Activated naive CD4-positive, alpha-beta T cell (primary cell): ENCODE measurements around the gene PEPD.

Experiments used
- DNase-seq, 4 experiments: peaks; one replicate each; lab custom pipeline; 2025; lab: John Stamatoyannopoulos, UW

Gene PEPD

DNA sequence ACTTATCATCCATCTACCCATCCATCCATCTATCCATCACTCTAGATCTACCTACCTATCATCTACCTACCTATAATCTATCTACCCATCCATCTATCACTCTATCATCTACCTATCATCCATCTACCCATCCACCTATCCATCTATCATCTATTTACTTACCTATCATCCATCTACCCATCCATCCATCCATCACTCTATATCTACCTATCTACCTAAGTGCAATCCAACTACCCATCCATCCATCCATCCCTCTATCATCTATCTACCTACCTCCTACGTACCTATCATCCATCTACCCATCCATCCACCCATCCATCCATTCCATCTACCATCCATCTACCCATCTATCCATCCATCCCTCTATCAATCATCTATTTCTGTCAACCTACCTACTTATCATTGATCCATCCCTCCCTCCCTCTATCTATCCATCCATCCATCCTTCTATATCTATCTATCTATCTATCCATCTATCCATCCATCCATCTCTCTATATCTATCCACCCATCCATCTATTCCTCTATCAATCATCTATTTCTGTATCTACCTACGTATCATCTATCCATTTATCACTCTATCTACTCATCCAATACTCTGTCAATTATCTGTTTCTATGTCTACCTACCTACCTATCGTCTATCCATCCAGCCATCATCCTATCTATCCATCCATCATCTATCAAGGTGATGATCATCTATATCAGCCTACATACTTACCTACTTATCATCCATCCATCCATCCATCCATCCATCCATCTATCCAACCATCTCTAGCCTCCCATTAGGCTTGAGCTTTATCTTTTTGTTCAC lies 99.0 kb downstream of the PEPD start:
- DNase-seq: no peak

DNA sequence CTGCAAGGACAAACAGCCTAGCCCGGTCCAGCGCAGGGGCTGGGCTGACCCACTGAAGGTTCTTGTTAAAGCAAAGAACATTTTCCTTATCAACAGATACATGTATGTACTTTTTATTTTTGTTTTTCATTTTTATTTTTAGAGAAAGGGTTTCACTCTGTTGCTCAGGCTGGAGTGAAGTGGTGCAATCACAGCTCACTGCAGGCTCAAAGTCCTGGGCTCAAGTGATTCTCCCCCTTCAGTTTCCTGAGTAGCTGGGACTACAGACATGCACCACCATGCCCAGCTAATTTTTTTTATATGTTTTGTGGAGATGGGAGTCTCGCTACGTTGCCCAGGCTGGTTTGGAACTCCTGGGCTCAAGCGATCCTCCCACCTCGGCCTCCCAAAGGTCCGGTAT lies 100.2 kb downstream of the PEPD start:
- no peak for DNase-seq

DNA sequence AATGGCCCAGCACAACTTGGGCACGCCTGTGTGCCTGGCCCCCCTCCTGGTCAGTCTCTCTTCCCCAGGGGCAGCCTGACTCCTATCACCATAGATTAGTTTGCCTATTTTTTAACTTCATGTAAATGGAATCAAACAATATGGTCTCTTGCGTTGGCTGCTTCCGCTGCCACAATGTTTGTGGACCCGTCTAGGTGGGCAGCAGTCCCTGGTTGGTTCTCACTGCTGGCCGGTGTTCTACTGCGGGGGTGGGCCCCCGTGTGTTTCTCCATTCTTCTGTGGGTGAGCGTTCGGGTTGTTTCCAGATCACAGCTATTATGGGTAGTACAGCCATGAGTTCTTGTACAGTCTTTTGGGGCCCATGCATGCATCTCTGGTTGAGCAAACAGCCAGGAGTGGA lies 100.8 kb downstream of the PEPD start:
- no peak for DNase-seq

DNA sequence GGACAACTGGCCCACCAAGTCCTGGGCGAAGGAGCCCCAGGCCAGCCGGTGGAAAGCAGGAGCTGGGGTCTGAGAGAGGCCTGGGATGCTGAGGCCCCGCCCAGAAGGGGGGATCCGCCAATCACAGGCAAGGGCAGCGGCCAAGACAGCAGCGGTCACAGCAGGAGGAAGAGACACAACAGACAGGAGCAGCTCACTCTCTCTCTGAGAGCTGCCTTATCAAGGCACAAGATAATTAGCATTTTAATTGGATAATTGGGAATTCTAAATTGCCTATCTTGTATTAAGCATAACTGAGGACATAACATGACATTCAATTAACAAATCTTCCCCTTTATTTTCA lies 101.8 kb downstream of the PEPD start:
- no peak for DNase-seq

DNA sequence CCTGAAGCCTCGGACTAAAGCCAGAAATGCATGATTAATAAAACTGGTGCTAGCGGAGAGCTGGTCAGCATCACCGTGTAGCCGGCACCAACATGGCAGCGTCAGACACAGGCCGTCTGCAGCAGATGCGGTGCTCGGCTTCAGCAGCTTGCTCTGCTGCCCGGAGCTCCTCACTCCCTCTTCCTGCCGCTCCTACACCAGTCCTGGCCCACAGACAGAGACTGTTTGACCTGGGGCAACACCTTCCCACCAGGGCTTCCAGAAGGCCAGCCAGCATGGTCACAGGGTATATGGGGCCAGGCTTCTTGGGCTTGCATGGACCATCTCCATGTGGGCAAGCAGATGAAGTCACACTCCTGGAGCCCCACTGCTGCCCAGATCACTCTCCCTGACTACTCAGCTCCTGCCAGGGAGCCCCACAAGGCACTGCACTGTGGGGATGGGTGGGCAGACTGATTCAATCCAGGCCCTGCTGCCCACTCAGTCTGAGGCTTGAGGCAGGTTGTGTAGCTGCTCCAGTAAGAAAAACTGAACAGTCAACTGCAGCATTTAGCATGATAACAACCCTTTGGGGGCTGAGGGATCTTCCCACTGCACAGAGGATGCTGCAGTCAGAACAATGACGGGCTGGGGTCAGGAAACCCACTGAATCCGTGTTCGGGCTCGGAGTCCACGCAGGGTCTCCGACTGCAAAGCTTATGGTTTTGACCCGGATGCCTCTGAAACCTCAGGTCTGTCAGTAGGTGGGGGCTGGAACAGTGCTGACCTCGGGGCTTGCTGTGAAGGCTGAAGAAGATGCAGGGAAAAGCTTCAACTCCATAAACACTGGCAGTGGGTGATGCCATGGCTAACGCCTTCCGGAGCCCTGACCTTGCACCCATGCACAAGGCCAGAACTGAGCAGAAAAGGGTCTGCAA lies 102.5 kb downstream of the PEPD start:
- DNase-seq: no peak

DNA sequence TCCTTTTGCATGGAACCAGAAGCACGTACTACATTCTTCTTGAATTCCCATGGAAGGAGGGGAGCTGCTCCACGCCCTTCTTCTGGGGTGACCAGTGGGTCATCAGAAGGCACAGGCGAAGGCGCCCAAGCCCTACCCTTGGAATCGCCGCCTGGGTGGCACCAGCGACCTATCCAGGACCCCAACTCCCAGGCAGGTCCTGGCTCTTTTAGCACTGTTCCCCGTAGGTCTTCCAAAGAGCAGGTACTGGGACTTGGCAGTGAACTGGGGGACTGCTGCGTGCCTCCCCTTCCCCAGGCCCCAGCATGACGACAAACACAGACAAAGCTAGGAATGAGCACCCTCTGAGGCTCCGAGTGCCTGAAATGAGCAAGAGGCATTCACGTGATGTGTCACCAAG lies 103.1 kb downstream of the PEPD start:
- DNase-seq: no peak

DNA sequence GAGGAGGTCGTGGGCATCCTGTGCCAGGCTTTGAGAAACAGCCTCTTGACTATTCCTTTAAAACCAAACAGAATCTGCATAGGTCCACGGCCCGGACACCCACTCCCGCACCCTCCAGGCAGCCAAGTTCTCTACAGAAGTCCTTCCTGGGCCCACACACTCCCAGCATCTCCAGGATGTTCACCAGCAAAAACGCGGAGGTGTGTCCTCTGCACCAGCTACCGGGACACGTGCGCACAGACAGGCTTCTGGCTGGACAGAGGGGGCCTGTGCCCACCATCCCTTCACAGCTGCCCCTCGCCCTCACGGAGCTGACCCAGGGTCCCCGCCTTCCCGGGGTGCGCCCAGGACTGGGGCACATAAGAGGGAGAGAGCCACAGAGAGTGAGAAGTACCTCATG lies 103.8 kb downstream of the PEPD start:
- no peak for DNase-seq

DNA sequence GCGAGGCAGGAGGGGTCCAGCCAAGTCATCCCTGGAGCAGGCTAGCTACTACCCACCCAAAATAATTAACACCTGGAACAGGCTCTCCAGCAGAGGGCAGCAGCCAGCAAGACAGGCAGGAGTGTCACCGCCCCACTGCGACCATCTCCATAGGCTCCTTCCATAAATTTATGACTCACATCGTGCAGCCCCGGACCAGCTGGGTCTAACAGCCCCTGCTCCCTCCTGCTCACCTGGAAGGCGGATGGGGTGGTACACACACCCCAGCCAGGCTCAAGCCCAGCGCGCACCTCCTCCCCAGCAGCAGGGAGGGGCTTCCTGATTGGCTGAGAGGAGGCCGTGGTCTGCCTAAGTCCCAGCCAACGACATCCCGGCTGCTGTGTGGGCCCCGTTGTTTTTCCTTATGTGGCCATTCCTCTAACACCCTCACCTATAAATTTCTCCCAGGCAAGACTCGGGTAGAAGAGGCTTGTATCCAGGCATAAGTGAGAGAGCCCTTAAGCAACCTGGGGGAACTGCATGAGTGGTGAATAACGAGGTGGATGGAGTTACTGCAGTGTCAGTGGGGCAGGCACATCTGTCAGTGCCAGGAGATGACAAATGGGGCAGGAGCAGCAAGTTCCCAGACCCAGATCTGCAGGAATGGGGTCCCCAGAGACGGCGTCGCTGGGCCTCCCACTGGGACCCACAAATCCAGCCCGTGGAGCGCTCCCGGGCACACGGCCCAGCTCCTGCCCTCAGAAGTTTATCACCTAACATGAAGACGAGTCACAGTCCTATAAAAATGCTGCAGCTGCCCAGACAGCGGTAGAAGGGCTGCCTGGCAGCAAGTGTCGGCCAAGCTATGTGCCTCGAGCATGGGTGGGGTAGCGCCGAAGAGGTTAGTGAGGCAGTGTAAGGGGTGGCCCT lies 105.0 kb downstream of the PEPD start:
- DNase-seq: peak; percentile 25 to 58 (median 42)

DNA sequence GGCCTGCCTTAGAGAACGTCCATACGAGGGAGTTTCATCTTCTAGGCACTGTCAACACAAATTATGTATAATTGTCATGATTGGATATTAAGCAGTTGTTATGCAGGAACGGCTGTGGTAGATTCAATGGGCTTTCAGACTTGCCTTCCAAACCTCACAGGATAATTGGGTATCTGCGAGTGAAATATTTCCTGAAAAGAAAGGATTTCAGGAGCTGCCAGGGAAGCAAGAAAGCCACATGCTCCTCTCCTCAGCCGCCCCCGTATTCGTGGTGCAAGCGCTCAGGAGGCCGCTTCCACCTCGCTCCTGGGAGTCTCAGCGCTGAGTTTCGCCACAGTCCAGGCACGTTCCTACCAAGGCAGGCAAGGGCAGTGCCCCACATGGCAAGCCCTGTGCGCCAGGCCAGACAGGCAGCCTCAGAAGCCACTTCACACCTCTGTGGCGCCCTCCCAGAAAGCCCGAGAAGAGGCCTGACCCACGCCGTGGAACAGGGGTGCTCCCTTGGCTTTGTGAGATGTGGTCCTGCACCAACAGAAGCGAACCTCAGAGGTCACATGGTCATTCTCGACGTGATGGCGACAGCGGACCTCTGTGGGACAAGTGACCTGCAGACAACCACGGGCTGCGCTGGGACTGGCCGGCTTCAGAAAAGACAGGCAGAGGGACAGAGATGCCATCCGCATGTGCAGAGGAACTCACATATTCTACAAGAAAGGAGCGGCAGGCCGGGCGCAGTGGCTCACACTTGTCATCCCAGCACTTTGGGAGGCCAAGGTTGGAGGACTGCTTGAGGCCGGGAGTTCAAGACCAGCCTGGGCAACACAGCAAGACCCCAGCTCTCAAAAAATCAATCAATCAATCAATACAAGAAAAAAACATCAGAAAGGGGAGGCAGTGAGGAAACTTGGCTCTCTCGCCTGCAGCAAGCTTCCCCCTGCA lies 106.7 kb downstream of the PEPD start:
- no peak for DNase-seq

DNA sequence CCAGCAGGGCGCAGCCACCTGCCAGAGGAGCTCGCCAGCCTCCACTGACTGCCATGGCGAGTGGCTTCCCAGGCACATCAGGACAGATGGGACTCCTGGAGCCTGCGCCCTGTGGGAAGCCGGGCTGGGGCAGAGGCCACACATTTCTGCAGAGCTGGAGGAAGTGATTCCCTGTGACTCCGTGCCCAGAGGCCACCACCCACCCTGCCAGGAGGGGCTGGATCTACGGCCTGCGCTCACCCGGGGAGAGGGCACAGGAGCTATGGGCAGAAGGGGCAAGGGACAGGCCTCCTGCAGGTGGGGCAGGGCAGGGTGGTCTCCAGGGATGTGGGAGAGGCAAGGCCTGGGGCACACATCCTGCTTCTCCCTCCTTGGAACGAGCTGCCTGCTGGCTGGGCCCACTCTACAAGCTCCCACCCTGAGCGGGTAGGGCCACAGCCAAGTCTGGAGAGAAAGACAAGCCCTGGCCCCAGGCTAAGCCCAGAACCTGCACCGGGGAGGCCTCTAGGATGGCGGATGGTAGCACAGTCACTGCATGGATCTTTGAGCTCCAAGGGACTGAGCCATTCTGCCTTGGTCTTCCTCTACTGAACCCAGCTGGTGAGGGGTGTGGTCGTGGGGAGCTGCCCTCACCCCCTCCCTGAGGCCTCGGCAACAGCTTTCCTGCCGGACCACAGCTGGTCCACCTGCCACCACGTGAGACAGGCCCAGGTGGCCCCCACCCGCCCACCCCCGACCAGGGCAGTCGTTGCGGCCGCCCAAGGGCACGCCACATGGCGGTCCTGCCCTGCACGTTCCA lies 107.5 kb downstream of the PEPD start:
- no peak for DNase-seq

DNA sequence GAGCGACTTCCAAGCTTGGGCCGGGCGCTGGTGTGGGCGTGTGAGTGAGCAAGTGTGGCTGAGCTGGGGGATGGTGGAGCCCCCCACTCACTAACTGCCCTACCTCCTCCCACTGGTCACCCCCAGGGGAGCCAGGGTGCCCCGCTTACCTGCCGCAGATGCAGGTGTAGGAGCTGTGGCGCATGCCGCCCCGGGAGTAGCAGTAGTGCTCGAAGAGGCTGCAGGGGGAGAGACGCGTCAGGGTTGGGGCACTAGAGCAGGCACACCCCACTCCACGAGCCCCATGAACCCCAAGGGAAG lies 108.2 kb downstream of the PEPD start:
- DNase-seq: no peak

DNA sequence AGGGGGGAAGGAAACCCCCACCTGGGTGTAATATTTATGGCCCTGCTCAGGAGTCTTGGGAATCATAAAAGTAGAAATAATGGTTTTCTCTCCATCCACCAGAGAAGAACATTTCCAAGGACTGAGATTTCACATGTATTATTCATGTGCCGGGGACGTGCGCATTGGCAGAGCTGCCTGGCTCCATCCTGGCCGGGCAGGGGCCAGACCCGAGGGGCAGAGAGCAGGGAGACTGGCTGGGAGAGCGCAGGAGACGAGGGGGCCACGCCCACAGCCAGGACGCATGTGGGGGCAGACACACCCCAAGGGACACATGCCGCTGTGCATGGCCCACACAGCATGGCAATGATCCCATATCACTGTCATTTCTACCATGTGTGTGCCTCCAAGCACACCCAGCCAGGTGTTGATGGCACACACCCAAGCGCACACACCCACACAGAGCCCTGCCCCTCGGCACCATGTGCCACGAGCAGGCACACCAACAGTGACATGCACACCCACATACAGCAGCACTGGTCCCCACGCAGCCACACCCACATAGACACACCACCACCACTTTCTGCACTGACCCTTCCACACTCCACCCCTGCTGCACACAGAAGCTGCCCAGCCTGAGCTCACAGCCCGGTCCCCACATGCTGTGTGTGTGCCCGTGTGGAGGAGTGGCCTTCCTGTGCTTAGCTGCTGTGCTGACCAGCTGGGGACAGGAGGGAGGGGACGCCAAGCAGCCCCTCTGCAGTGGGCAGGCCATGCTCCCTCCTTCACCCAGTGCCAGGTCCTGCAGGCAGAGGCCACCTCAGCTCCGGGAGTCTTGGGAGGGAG lies 108.8 kb downstream of the PEPD start:
- no peak for DNase-seq

DNA sequence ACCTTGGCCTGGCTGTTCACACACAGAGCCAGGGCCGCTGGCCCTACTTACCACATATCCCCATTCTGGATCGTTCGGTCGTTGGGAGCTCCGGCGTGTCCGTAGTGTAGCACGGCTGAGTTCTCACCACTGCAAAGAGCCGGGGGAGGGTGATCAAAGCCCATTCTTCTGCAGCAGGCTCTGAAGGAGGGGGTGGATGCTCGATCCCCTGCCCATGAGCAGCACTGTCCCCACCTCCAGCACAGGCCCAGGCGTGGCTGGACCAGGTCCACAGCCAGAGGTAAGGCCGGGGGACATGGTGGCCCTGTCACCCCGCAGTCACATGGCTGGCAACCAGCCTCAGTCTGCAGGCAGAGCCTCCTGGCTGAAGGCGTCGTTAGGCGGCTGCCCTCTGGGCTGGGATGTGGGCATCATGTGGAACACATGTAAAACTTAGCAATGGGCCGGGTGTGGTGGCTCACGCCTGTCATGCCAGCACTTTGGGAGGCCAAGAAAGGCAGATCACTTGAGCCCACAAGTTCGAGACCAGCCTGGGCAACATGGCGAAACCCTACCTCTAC lies 109.9 kb downstream of the PEPD start:
- DNase-seq: no peak

DNA sequence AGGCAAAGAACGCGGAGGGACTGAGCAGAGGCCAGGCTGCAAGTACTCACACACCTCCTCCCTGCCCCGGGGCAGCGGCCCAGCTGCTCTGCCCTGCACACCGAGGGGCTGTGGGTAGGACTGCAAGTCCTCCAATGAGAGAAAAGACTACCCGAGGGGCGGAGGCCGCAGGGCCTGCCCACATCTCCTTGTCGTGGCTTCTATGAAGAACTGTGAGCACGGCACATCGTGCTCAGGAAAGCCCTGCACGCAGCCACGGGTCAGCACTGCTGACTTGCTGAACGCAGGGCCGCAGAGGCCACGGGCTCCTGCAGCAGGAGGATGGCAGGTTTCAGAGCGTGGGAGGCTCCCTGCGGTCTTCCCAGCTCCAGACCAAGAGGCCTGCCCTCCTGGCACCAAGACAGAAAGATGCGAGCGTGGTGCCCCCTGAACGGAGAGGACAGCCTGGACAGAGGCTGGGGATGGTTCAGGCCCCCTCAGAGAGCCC lies 110.6 kb downstream of the PEPD start:
- no peak for DNase-seq

DNA sequence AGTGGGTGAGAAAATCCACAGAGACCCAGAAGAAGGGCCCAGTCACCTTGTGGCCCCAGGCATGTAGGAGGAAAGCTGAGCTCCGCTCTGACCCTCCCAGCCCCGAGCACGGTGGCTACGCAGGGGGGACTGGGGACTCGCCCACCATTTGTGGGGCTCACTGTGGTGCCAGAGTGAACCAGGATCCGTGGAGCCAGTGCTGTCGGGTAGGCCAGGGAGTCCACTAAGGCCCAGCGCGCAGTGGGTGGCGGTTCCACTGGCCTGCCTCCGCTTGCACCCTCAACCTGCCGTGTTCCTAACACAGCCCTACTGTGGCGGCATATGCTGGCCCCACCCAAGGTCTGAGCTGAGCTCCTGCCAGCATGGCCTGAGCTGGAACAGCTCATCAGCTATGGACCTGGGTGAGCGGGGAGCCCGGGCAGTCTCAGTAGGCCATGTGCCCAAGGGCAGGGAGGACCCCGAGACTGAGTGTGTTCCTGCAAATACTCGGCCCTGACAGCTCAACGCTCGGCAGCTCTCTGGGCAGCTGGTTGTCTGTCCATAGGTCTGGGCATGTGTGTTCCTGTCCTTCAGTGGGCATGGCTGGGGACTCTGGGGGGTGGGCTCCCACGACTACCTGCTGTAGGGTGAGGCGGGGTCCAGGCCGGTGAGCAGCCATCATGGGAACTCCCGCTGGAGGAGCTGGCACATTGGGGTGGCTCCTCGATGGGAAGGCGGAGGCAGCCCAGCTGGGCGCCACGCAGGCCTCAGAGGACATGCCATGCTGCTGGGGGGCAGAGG lies 111.5 kb downstream of the PEPD start:
- no peak for DNase-seq

DNA sequence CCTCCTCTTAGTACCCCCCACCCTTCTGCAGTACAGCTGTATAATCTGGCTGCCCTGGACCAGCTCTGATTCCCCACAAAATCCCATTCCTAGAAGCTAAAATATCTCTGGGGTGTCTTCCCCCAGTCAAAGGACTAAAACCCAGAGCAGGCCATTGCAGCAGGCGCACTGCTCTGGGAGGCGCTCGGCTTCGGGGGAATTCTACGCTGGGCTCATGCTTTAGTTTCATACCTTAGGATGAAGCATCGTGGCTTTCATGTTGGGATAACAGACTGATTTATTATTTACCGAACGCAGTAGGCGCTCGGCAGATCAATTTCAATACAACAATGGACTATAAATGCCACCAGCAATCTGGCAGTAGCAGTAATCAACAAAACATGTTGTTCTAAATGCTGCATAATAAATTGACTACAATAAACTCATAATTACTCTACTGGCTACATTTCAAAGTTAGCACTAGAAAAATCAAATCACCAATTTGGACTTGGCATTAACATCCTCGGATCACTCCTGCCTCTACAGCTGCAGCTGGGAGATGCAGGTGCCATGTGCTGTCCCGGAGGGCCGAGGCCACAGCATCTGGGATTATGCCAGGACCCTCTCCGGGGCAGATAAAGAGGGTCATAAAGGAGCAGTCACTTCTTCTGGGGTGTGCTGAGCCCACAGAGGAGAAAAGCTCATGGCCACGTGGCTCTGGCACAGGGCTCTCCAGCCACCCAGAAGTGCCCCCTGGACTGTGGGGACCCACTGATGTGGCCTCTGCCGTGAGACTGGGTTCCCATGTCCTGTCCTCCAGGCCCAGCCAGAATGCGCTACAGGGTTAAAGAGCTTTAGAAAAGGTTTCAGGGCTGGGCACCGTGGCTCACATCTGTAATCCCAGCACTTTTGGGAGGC lies 112.8 kb downstream of the PEPD start:
- no peak for DNase-seq

DNA sequence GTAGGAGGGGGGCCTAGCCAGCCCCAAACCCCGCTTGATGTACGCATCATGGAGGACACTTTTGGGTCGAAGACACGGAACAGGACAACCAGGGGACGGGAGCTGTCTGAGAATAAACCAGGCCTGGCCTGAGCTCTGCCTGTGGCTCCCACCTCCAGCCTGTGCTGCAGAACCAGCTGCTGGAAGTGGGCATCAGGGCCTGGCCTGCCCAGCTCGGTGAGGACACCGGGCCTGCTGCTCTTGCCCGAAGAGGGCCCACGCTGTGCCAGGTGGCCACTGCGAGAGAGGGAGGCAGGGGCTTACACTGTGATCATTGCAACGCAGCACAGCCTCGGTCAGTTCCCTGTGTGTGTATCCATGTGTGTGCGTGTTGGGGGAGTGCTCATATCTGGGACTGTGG lies 113.5 kb downstream of the PEPD start:
- no peak for DNase-seq
